Left lung (tissue), 10 donors: ENCODE results near the gene EXPH5. TPM values are rescaled to one million over a fixed set of nuclear protein-coding genes. Genes with fewer than 3 reads are reported as not detected.

Experiments
- ATAC-seq: fragments of 200-7000 bp; cut with Tn5 transposase; one replicate; pipeline ENCODE4 v1.9.1; 2020; ENCODE audit warnings: moderate library complexity
- DNase-seq, 4 donors: peaks; one replicate each; pipeline ENCODE4 v3.0.0-alpha.2; 2013 to 2020
- H3K27ac ChIP-seq, 2 donors: fragments of 200-600 bp; sonication (generic) in 1 of 2; one replicate each; pipeline versions ENCODE4 v1.5.0 to v1.8.0; 2020 to 2021
- H3K27me3 ChIP-seq, 2 donors: fragments of 200-600 bp; sonication (generic) in 1 of 2; one replicate each; pipeline versions ENCODE4 v1.5.0 to v1.8.0; 2020 to 2021
- H3K36me3 ChIP-seq, 2 donors: fragments of 200-600 bp; sonication (generic) in 1 of 2; one replicate each; pipeline versions ENCODE4 v1.5.0 to v1.8.0; 2020 to 2021
- H3K4me1 ChIP-seq, 2 donors: fragments of 200-600 bp; one replicate each; pipeline ENCODE4 v1.8.0; 2021
- H3K4me3 ChIP-seq, 2 donors: fragments of 200-600 bp; sonication (generic) in 1 of 2; one replicate each; pipeline versions ENCODE4 v1.5.0 to v1.8.0; 2020 to 2021; ENCODE audit warnings: mild to moderate bottlenecking in 1 of 2
- H3K9me3 ChIP-seq, 2 donors: fragments of 200-600 bp; sonication (generic) in 1 of 2; one replicate each; pipeline versions ENCODE4 v1.5.0 to v1.8.0; 2020 to 2021
- intact Hi-C, 2 donors: fragments of 100-400 bp; cut with DNase I; formaldehyde crosslinking; loops; one replicate each; pipeline versions ENCODE4 v1.11.2 to v1.14.2; 2022
- polyA plus RNA-seq, 6 donors: library from polyadenylated mRNA; unstranded; fragments of 120-200 nt; gene quantifications; one replicate each; pipeline ENCODE4 v1.2.1, GENCODE V29; 2013; ENCODE audit not compliant: insufficient read length in 6 of 6
- total RNA-seq, 2 donors: library from RNA; stranded (reverse); fragmentation: NEBNext Ultra II Directional; extraction: Animal tissue kit (Norgen Biotek cat#: 25700); gene quantifications; one replicate each; pipeline ENCODE4 v1.2.1, GENCODE V29; 2021
- TF ChIP-seq, protein P1 (sequence below), 2 donors: fragments of 200-600 bp; sonication (generic) in 1 of 2; IDR thresholded peaks; one replicate each; pipeline versions ENCODE4 v1.5.0 to v1.8.0; 2021; ENCODE audit warnings: antibody characterized with exemption in 2 of 2
- donor health status: DM: no; HTN: yes; CAD: no.
- donor health status: DM: no; HTN: no; CAD: no.

The EXPH5 gene
- total and polyA plus RNA-seq, 8 donors = 7.4 to 31.7 (median 9.6) TPM

- Histone ChIP-seq H3K27me3 (no peaks in the 10 kb centered on the region), H3K36me3 (no peaks in the 10 kb centered on the region), H3K27ac (no peak overlapping the region), H3K4me3 (no peak overlapping the region), H3K9me3 (no peaks in the 10 kb centered on the region), H3K4me1 (no peaks in the 10 kb centered on the region)
- TF ChIP-seq, protein P1, sequence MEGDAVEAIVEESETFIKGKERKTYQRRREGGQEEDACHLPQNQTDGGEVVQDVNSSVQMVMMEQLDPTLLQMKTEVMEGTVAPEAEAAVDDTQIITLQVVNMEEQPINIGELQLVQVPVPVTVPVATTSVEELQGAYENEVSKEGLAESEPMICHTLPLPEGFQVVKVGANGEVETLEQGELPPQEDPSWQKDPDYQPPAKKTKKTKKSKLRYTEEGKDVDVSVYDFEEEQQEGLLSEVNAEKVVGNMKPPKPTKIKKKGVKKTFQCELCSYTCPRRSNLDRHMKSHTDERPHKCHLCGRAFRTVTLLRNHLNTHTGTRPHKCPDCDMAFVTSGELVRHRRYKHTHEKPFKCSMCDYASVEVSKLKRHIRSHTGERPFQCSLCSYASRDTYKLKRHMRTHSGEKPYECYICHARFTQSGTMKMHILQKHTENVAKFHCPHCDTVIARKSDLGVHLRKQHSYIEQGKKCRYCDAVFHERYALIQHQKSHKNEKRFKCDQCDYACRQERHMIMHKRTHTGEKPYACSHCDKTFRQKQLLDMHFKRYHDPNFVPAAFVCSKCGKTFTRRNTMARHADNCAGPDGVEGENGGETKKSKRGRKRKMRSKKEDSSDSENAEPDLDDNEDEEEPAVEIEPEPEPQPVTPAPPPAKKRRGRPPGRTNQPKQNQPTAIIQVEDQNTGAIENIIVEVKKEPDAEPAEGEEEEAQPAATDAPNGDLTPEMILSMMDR (IDR thresholded peaks at IDR 0.05) = no peak
- intact Hi-C loops = no loop called here
- no peak for ATAC-seq
- no peak for DNase-seq
Measured at GRCh38 chr11:108535384-108535955, 58.1 kb downstream of the EXPH5 start.

DNA sequence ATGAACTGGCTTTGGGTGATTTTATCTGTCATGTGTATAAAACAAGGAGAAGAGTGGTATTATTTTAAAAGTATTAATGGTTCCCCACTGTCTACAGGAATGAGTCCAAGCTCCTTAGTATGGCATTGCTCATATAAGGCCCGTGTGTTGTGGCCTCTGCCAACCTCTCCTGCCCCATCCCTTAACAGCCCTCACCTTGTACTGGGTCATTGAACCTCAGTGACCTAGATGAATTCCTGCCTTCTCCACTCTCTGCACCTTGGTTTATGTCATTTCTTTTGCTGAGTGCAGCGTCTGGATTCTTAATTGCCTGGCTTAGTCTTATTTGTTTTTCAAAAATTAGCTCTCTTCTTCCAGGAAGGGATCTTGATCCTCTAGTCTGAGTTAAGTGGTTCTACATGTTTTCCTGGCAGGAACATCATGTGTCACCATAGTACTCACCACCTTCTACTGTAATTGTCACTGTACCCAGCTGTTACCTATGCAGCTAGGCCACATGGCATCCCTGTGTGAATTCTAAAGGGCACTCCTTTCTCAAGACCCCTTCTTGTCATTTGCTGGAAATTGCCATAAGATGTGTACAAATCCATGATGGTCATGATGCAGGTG, 59.2 kb downstream of the EXPH5 start:
- peak; percentile 66 for ATAC-seq
- TF ChIP-seq, protein P1 (IDR thresholded peaks at IDR 0.05) = no peak
- no peak overlapping the region for H3K4me3 ChIP-seq
- DNase-seq = no peak
- H3K9me3 ChIP-seq = no peaks in the 10 kb centered on the region
- no peaks in the 10 kb centered on the region for H3K36me3 ChIP-seq
- intact Hi-C loops = no loop called here
- H3K4me1 ChIP-seq = no peaks in the 10 kb centered on the region
- H3K27me3 ChIP-seq = no peaks in the 10 kb centered on the region
- H3K27ac ChIP-seq = no peak overlapping the region

- Histone ChIP-seq H3K4me3 (no peak overlapping the region), H3K27ac (no peak overlapping the region), H3K36me3 (no peaks in the 10 kb centered on the region), H3K4me1 (no peaks in the 10 kb centered on the region), H3K9me3 (no peaks in the 10 kb centered on the region), H3K27me3 (no peaks in the 10 kb centered on the region)
- intact Hi-C loops = no loop called here
- DNase-seq (no peak), ATAC-seq (no peak)
- TF ChIP-seq, protein P1 (IDR thresholded peaks at IDR 0.05) = no peak
Measured at GRCh38 chr11:108530426-108530825, 63.1 kb downstream of the EXPH5 start.

DNA sequence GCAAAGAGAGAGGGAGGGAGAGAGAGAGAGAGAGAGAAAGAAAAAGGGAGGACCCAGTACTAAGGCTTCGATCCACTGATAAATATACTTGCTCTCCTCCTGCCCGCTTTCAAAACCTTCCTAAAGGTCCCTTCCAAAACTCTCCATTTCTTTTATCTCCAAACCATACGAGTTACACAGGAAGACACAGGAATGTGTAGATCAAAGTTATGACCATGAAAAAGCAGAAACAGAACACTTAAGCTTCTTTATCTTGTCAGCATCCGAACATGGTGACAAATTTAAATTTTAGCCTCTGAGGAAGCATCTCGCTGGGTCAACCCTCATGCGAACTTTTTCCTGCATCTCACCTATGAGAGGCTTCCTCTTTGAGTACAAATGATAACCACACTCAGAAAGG, 66.2 kb downstream of the EXPH5 start:
- ATAC-seq (no peak), DNase-seq (no peak)
- no peaks in the 10 kb centered on the region for H3K36me3 ChIP-seq
- no peak overlapping the region for H3K27ac ChIP-seq
- no peaks in the 10 kb centered on the region for H3K27me3 ChIP-seq
- TF ChIP-seq, protein P1 (IDR thresholded peaks at IDR 0.05) = no peak
- intact Hi-C loops = no loop called here
- no peaks in the 10 kb centered on the region for H3K9me3 ChIP-seq
- no peaks in the 10 kb centered on the region for H3K4me1 ChIP-seq
- no peak overlapping the region for H3K4me3 ChIP-seq

GRCh38 chr11:108525161-108525560, 68.4 kb downstream of the EXPH5 start:
- Histone ChIP-seq H3K27me3 (no peaks in the 10 kb centered on the region), H3K4me1 (no peaks in the 10 kb centered on the region), H3K36me3 (no peaks in the 10 kb centered on the region), H3K4me3 (no peak overlapping the region), H3K9me3 (no peaks in the 10 kb centered on the region), H3K27ac (no peak overlapping the region)
- ATAC-seq (peak; percentile 81), DNase-seq (no peak)
- intact Hi-C loops = no loop called here
- TF ChIP-seq, protein P1 (IDR thresholded peaks at IDR 0.05) = no peak
